ENCODE data around the gene ITPA.
"Not testable (repeated sequence)": the region's sequence is repeated elsewhere in the genome, so short reads cannot be mapped to it uniquely, and the experiment has no call there.

ITPA gene

GRCh38 chr20:3183896-3184612 lies 25.2 kb upstream of the ITPA start:
- TF ChIP-seq CTCF (conservative IDR thresholded peaks at IDR 0.05; ENCODE audit: low read depth): no peak
- no peak for DNase-seq (ENCODE audit: low spot score)
- ChIA-PET CTCF (interaction anchor here (0.6 to 1.1 kb wide), 2 partner anchors 32 to 34 kb away, joined by 3 to 8 read pairs; no protein-coding TSS in a partner anchor), POLR2A (ENCODE audit: low non-redundant PET) (interaction anchor here (1.1 kb wide), 1 partner anchor 56 kb away, joined by 3 read pairs; no protein-coding TSS in a partner anchor)
- peak overlapping the region; percentile 15; the same call in 1 of the 2 replicates for H3K27ac ChIP-seq

- H3K27ac ChIP-seq: peak overlapping the region; percentile 21
- POLR2A ChIA-PET (ENCODE audit: low non-redundant PET); DNase-seq (ENCODE audit: low spot score); CTCF ChIA-PET: not testable (repeated sequence)
Observed at GRCh38 chr20:3187861-3188260, 21.4 kb upstream of the ITPA start.

GRCh38 chr20:3188823-3189413 lies 20.4 kb upstream of the ITPA start:
- CTCF ChIA-PET: no interaction called here
- H3K27ac ChIP-seq: peak overlapping the region; percentile 43
- POLR2A ChIA-PET (ENCODE audit: low non-redundant PET): no interaction called here
- no peak for DNase-seq (ENCODE audit: low spot score)
- no peak for TF ChIP-seq CTCF (conservative IDR thresholded peaks at IDR 0.05; ENCODE audit: low read depth)

- 0 out of 2 replicates have a peak overlapping the region, but pooled peaks have one; percentile 13 for H3K27ac ChIP-seq
- no peak for TF ChIP-seq CTCF (conservative IDR thresholded peaks at IDR 0.05; ENCODE audit: low read depth)
- POLR2A ChIA-PET (ENCODE audit: low non-redundant PET): interaction anchor here (0.5 kb wide), 2 partner anchors 31 to 646 kb away, joined by 3 to 5 read pairs; no protein-coding TSS in a partner anchor
- CTCF ChIA-PET: interaction anchor here (0.5 kb wide), 1 partner anchor 45 kb away, joined by 4 read pairs; no protein-coding TSS in a partner anchor
- DNase-seq (ENCODE audit: low spot score): no peak
Observed at GRCh38 chr20:3189561-3190131, 19.7 kb upstream of the ITPA start.

- no peak for TF ChIP-seq CTCF (conservative IDR thresholded peaks at IDR 0.05; ENCODE audit: low read depth)
- DNase-seq (ENCODE audit: low spot score): no peak
Observed at GRCh38 chr20:3190681-3191111, 18.6 kb upstream of the ITPA start.

GRCh38 chr20:3192226-3193015 lies 16.9 kb upstream of the ITPA start:
- TF ChIP-seq CTCF (conservative IDR thresholded peaks at IDR 0.05; ENCODE audit: low read depth): no peak
- no peak for DNase-seq (ENCODE audit: low spot score)
- ChIA-PET CTCF (interaction anchor here (0.7 kb wide), 1 partner anchor 791 kb away, joined by 4 read pairs; no protein-coding TSS in a partner anchor), POLR2A (ENCODE audit: low non-redundant PET) (no interaction called here)
- H3K27ac ChIP-seq: 0 out of 2 replicates have a peak overlapping the region, but pooled peaks have one; percentile 38

More at GRCh38 chr20:3190681-3191111, 18.6 kb upstream of the ITPA start:
- ChIA-PET POLR2A (ENCODE audit: low non-redundant PET) (no interaction called here), CTCF (no interaction called here)
- H3K27ac ChIP-seq: no peak overlapping the region

Measured in RWPE1 (cell line).